ENCODE measurements around the gene ENTPD8. TPM values are rescaled to one million over a fixed set of nuclear protein-coding genes. Genes with fewer than 3 reads are reported as not detected.

ENTPD8 gene
- polyA plus RNA-seq, 1 donor: 0.46 TPM

DNA sequence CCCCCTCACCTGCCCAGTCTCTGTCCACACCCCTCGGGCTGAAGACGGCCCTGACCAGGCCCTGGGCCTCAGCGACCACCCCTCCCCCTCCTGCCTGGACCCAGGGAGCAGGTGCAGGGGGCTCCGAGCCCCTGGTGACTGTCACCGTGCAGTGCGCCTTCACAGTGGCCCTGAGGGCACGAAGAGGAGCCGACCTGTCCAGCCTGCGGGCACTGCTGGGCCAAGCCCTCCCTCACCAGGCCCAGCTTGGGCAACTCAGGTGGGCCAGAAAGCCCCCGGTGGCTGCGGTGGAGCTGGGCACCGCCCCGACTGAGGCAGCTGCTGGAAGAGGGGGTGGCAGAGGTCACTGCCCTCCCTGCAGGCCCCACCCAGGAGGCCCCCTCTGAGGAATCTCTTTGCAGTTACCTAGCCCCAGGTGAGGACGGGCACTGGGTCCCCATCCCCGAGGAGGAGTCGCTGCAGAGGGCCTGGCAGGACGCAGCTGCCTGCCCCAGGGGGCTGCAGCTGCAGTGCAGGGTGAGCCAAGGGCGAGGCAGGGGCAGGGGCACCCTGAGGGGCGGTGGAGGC lies 7.7 kb downstream of the ENTPD8 start:
- DNase-seq (ENCODE audit: low read depth): no peak

DNA sequence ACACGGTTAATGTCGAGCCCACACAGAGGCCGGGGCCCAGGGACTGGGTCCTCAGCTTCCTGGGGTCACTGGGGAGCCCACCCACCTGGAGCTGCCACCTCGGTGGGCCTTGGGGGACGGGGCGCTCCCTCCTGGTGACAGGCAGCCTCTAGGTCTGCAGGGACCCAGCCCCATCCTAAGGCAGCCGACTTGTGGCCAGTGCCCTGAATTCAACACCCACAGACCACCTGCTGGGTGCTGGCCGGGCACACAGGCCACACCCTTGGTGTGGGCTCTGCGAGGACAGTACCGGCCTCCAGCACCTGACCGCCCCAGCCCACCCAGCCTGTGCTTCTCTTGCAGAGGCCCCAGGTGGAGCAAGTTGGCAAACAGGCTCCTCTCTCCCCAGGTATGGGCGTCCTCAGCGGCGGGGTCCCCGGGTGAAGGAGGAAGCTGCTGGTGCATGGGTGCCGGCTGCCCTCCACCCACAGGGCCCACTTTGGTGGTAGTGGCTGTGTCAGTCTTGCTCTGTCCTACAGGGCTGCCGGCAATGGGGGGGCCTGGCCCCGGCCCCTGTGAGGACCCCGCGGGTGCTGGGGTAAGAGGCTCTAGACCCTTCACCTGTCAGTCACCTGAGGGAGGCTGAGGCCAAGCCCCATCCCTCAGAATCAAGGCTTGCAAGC lies 8.3 kb downstream of the ENTPD8 start:
- DNase-seq (ENCODE audit: low read depth): no peak

DNA sequence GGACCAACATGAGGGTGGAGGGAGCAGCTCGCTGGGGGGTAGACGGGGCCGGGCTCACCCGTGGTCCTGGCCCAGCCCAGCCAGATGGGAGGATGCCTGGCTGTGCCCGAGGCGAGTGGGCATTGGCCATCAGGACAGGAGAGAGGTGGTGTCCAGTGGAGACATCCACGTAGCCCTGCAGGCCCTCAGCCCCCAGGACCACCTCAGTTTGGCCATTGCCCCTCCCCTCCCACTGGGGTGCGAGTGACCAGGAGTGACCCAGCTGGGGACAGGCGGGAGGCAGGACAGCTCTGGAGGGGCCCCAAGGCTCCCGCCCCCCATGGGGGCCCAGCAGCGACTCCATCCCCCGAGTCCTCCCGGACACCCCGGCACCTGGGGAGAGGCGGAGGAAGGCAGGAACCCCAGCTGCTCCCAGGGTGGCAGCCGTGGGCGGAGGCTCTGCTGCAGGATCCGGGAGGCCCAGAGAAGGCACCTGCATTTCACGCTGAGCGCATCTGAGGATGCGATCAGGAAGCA lies 9.7 kb downstream of the ENTPD8 start:
- no peak for DNase-seq (ENCODE audit: low read depth)

DNA sequence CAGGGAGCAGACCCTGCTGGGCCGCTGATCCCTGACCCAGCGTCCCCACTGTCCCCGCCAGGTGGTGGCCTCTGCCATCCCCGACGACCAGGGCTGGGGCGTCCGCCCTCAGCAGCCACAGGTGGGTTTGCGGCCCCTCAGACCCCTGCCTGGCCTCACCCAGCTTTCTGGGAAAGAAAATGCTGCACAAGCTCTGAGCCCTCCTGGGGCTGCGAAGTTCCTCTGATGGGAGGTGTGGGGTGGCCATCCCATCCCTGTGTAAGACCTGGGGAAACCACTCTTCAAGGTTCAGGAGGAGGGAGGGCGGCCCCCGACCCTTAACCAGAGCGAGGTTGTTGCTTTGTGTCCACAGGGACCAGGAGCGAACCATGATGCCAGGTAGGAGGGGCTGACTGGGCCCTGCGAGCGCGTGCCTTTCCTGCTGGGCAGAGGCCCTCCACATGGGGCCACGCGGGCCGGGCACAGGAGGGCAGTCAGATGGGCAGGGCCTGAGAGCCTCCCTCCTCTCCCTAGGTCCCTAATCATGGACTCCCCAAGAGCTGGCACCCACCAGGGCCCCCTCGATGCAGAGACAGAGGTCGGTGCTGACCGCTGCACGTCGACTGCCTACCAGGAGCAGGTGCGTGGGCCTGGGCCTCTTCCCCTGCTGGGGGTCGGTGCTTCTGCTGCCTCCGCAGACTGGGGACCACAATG lies 10.3 kb downstream of the ENTPD8 start:
- DNase-seq (ENCODE audit: low read depth): no peak

DNA sequence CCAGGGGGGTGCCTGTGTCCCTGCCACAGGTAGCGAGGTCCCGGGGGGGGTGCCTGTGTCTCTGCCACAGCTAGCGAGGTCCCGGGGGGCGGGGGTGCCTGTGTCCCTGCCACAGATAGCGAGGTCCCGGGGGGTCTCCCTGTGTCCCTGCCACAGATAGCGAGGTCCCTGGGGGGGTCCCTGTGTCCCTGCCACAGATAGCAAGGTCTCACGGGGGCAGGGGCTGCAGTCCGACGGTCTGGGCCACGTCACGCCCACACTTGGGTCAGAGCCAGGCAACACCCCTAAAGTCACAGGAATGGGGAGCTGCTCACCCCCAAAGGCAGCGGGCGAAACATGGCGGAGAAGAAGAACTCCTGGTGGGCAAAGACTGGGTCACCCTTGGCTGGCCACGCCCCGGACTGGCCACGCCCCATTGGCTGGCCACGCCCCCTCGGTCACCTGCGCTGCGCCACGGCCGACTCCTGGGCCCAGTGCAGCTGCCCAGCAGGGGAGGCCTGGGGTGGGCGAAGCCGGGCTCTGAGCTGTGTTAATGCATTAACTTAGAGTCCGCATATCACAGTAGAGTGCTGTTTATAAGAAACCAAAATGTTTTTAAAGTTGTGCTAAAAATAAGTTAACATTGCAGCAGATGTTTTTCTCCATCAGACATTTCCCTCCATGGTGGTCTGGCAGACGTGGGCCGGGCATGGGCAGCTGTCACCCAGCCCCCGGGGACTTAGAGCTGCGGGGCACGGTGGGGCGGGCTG lies 11.0 kb downstream of the ENTPD8 start:
- DNase-seq (ENCODE audit: low read depth): no peak

DNA sequence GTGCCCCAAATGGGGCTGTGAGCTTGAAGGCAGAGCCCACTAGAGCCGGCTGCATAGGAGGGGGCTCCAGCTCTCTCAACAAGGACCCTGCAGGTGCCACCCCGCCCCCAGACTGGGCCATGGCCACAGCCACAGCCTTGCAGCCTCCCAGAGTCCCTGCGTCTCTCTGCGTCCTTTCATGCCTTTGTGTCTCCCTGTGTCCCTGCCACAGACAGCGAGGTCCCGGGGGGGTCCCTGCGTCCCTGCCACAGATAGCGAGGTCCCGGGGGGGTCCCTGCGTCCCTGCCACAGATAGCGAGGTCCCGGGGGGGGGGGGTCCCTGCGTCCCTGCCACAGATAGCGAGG lies 11.6 kb downstream of the ENTPD8 start:
- no peak for DNase-seq (ENCODE audit: low read depth)

DNA sequence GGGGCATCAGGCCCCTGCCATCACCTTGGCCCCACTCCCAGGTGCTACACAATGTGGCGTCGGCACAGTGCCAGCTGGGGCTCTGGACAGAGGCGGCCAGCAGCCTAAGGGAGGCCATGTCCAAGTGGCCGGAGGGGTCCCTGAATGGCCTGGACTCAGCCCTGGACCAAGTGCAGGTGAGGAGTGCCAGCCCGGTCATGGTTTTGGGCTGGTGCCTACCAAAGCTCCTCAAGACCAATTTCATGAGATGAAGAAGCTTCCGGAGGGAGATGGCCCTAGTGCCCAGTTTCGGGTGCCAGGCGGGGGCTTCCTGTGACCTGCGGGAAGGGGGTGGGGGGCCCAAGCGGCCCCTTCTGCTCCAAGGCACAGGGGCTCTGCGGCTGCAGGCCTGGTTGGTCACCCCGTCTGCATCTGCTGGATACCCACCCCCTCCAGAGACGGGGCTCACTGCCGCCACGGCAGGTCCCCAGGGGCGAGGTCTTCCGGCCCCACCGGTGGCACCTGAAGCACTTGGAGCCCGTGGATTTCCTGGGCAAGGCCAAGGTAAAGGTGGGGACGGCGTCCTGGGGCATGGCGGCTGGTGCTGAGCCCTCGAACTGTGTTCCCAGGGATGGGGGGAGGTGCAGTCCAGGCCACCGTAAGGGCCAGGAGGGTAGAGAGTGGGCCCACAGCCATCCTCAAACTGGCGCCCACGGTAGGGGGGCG lies 12.2 kb downstream of the ENTPD8 start:
- no peak for DNase-seq (ENCODE audit: low read depth)

DNA sequence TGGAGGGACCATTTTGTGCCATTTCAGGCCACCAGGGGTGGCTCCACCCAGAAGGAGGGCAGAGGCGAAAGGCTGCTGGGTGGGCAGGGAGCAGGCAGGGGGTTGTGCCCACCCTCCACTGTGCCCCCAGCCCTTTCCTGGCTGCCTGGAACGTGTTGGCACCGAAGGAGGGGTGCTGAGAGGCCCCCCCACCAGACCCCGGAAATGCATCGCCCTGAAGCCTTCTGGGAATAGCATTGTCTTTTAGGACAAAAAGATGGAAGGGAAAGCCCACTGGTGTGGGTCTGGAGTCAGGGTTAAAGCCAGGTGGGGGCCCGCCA lies 12.9 kb downstream of the ENTPD8 start:
- no peak for DNase-seq (ENCODE audit: low read depth)

DNA sequence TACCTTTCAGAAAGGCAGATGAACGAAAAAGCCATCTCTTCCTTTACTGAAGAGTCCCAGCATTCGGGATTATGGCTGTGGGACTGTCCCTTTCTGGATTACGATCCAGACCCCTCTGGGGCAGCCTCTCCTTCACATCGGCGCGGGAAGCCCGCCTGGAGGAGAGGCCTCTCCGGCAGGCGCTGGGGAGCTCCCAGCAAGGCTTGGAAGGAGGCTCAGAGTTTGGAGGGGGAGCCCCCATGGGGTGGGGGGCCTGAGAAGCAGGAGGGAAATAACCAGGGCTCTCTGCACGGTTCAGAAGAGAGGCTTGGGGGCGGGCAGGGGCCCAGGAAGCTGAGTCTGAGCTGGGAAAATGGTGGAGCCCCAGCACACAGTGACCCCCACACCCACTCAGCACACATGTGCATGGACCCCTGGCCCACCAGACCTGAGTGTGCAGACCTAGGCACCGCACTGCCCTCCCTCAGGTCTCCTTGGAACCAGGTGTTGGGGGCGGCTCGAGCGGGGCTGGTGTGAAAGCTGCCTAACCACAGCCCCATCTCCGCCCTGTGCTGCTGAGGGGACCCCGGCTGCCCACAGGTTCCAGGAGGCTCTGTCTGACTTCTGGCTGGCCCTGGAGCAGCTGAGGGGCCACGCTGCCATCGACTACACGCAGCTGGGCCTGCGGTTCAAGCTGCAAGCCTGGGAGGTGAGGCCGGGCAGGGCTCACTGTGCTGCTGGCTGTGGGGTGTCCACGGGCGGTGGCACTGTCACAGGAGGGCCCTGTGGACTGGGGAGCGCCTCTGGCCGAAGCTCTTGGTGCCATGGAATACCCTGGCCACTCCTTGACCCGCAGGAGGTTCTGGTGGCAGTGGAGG lies 13.5 kb downstream of the ENTPD8 start:
- no peak for DNase-seq (ENCODE audit: low read depth)

DNA sequence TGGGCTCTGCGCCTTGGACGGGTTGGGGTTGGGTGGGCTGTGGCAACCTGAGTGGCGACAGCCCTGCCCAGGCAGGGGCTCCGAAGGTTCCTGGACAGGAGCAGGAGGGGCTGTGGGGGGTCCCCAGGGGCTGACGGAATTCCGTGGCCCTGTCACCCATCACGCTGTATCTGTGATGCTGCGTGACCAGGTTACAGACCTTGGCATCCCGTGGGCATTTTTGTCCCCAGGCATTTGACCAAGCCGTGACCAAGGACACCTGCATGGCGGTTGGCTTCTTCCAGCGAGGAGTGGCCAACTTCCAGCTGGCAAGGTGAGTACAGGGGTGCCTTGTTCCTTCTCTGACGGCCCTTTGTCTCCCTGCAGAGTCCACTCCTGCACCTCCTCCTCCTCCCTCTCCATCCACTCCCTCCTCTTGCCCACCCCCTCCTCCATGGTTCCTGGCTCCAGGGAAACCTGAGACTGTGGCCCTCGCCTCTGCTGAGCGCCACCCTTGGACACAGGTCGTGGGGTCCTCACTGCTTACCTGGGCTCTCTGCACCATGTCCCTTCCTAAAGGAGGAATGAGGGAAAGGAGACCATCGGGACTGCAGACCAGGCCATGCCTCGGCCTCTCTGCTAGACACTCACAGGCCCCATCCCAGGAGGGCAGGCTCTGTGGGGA lies 15.0 kb downstream of the ENTPD8 start:
- DNase-seq (ENCODE audit: low read depth): no peak

DNA sequence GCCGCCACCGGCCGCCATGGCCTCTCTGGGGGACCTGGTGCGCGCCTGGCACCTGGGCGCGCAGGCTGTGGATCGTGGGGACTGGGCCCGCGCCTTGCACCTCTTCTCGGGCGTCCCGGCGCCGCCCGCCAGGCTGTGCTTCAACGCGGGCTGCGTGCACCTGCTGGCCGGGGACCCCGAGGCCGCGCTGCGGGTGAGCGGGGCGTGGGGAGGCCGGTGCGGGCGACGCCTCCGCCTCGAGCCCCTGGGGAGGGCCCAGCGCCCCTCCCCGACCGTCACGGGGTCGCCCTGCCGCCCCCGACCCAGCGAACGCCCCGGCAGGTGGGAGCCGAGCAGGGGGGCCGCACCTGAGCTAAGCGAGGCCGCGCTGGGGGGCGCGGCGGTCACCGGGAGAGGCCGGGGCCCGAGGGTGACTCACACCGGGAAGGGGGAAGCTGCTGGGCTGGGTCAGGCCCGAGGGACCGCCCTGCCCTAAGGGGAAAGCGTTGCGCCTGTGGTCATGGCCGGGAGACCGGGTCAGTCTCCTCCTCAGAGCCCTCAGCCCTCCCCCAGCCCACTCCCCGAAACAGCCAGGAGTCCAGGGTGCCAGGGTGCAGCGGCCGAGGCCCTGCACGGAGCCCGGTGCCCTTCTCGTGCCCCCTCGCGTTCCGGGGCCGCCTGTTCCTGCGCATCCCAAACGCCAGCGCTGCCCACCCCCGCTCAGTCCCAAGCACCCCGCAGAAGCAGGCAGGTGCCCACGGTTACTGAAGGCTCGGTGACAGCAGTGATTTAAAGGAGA lies 17.5 kb downstream of the ENTPD8 start:
- no peak for DNase-seq (ENCODE audit: low read depth)

DNA sequence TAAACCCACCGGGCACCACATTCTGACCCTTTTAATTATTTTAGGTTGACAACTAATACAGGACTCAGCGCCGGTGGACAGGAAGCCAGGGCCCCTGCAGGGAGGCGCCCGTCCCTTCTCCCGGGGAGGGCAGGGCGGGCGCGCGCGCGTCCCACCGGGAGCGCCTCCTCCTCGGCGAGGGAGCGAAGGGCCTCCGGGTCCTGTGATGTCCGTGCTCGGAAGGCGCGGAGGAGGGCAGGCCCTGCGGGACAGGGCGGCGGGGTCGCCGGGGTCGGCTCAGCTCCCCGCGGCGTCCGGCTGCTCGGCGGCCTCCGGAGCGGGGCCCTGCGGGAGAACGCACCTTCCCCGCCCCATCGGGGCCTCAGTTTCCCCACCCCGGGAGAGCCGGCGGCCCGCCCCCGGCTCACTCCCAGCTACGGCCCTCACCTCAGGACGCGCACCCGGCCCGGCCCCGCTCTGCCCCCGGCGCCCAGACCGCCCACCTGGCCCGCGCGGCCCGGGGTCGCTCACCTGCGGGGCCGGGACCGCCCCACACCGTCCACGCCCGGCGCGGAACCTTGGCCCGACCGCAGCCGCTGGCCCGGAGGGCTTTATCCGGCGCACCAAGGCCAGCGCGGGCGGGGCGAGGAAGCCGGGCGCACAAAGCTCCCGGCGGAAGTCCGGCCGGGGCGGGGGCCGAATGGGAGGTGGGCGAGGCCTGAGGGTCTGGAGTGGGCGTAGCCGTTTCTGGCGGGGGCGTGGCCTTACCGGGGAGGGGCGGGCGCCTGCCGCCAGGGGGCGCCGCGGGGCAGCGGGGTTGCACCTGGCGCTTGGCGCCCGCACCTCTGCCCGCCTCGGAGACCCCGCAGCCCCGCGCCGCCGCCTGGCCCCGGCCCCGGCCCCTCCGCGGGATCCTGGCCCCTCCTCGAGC lies 18.3 kb downstream of the ENTPD8 start, which contains the start of the genes EXD3 and NOXA1:
TSS of gene EXD3 (minus strand) at position 559 of the 910 bp plus-strand sequence. CDS start 27,805 bp downstream, outside the sequence.
TSS of gene NOXA1 (plus strand) at position 790 of the 910 bp plus-strand sequence. CDS start 137 bp downstream, outside the sequence.
- DNase-seq (ENCODE audit: low read depth): no peak

DNA sequence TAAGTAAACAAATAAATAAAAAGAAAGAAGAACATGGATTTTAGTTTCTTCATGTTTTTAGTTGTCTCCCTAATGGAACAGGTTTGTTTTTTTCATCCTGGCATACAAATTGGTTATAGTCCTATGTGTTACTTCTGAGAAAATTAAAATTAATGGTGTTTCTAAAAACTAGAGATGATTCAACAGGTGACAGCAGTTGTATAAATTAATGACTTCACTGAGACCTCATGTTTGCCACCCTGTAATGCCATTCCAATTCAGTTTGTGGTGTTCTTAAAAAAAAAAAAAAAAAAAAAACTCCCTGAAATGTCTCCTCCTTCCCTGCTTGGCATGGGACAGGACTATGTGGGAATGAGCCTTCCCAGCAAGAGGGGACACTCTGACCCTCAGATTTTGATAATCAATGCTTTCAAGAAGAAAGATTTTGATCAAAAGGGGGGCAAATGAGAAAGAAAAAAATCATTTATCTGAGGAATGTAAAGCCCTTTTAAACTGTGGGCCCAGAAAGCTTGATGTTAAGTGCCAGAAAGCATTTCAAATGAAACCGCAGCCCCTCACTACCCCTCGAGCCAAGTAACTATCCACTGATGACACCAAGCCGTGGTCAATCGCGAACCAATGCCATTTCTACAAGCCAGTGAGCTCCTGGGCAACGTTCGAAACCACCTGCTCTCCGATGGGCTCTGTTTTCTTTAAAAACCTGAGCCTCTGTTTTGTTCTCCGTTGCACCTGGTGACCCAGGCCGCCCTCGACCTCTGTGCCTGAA lies 19.1 kb downstream of the ENTPD8 start:
- no peak for DNase-seq (ENCODE audit: low read depth)

DNA sequence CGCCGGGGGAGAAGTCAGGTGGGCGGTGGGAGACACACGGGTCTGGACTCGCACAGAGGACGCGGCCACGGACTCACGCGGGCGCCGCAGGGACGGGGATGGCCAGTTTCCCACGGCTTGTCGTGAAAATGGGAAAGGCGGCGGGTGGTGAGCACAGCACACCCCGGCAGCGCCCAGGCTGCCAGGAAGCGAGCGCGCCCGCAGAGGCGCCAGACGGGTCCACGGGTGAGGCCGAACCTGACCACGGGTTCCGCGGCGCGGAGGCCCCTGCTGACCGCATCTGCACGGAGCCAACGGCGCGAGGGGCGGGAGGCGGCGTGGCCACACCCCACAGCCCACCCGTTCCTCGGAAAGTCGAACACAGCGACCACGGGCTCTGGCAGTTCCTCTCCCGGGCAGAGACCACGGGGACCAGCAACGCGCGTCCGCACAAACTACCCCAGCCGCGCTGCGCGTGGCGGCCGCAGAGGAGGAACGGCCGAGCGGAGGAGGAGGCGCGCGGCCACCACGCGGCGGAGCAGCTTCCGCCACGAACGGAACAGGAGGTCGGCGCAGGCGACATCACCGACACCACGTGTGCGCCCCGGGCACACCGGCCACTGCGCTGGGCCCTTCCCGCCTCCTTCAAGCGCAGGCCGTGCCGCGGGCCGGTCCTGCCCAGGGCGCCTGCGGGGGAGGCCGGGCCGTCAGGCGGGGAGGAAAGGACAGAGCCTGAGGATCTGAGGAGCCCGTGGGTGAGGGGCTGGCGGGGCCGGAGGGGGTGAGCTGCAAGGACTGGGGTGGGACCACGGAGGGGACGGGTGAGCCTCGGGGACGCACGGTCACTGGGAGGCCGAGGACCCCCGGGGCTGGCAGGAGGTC lies 23.8 kb downstream of the ENTPD8 start:
- DNase-seq (ENCODE audit: low read depth): no peak

DNA sequence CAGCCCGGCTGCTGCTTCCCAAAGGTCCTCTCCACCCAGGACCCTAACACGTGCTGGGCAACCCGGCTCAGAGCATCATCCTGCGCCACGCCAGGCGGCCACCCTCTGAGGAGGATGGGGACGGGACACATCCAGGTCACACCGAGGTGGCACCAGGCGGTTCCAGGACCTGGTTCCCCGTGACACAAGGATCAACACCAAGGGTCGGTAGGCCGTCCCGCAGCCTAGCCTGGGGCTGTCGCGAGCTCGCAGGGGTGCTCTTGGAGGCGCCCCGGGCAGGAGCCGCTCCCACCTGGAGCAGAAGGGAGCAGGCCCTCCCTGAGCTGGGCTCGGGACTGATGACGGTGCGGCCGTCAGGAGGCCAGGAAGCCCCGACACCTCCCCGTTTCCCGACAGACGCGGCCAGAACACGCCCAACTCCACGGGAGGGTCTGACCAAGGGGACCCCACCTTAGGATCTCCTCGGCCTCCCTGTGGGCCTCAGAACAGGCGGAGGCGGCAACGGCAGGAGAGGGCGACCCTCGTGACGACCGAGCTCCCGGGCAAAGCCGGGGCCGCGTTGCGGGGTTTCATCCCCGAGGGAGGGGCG lies 24.5 kb downstream of the ENTPD8 start:
- DNase-seq (ENCODE audit: low read depth): no peak

DNA sequence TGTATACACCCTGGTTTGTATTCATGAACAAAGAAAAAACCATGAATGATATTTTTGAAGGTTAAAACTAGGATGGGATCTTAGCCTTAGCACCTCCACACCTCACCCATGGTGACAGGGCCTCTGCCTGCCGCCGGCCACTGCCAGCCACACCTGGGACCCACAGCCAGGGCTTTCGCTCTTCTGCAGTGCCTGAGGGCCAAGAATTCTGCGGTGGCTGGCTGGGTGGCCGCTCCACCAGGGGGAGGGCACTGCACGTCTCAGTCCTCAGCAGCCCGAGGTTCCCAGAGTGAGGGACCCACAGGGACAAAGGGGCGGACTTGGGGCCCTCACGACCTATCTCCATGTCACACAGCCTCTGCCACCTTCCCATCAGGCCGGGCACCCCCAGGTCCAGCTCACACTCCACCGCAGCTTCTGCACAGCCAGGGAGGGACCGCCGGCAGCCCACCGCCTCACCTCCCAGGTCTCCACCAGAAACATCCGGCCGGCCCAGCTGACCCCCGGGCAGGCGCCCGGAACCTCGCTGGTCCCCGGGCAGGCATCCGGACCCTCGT lies 25.1 kb downstream of the ENTPD8 start:
- DNase-seq (ENCODE audit: low read depth): no peak

Measured in forelimb muscle (tissue), 1 donor.